Esophagus muscularis mucosa (tissue), 3 donors: ENCODE results near the gene SH3D21.

Source experiments
- POLR2A ChIP-seq: fragments of 450-650 bp; IDR thresholded peaks from one replicate; pipeline ENCODE4 v1.6.1; 2017; ENCODE audit warnings: antibody characterized with exemption, moderate library complexity, mild to moderate bottlenecking, low read depth
- TF ChIP-seq, protein P1 (sequence below), 3 experiments: fragments of 200-600 bp in 2 of 3; fragments of 450-650 bp in 1 of 3; sonication (generic) in 2 of 3; IDR thresholded peaks; one replicate each; pipeline ENCODE4 v1.5.1; 2017 to 2019; ENCODE audit warnings: antibody characterized with exemption in 3 of 3, mild to moderate bottlenecking in 2 of 3, moderate library complexity in 1 of 3

DNA sequence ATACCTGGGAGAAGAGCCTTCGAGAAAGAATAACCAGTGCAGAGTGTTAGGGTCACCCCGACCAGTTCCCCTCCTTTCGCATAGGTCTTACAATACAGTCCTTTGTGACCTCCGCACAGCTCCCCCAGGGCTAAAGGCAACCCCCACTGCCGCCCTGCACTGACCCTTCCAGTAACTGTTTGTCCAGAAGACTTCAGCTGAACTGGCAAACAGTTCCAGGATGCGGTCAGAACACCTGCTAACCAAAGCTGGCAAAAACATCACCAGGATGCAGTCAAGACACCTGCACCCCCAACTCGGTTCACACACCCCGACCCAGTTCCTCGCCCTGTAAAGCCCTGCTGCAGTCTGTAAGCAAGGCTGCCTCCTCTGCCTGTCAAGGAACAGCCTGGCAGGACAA, 23.6 kb downstream of the SH3D21 start:
- TF ChIP-seq POLR2A = no peak
- TF ChIP-seq, protein P1, sequence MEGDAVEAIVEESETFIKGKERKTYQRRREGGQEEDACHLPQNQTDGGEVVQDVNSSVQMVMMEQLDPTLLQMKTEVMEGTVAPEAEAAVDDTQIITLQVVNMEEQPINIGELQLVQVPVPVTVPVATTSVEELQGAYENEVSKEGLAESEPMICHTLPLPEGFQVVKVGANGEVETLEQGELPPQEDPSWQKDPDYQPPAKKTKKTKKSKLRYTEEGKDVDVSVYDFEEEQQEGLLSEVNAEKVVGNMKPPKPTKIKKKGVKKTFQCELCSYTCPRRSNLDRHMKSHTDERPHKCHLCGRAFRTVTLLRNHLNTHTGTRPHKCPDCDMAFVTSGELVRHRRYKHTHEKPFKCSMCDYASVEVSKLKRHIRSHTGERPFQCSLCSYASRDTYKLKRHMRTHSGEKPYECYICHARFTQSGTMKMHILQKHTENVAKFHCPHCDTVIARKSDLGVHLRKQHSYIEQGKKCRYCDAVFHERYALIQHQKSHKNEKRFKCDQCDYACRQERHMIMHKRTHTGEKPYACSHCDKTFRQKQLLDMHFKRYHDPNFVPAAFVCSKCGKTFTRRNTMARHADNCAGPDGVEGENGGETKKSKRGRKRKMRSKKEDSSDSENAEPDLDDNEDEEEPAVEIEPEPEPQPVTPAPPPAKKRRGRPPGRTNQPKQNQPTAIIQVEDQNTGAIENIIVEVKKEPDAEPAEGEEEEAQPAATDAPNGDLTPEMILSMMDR (IDR thresholded peaks at IDR 0.05) = no peak
